Fibroblast of skin of left biceps (primary cell): Measurements from ENCODE around the gene RGR.

Experiments
- DNase-seq, 2 experiments: peaks; one replicate each; pipeline ENCODE4 v3.0.0-alpha.2; 2013; ENCODE audit warnings: low read depth in 2 of 2

The RGR gene

GRCh38 chr10:84244651-84245270 is at the start of gene RGR:
Gene RGR, plus strand, starts transcription at chr10:84245053. Its CDS starts 38 bp downstream, at chr10:84245091.
- no peak for DNase-seq

GRCh38 chr10:84196083-84196482 is 48.8 kb upstream of the RGR start:
- DNase-seq: no peak

GRCh38 chr10:84196941-84197340 is 47.9 kb upstream of the RGR start:
- DNase-seq: no peak

- DNase-seq: no peak
These were observed 47.2 kb upstream of the RGR start for GRCh38 chr10:84197643-84198042.

GRCh38 chr10:84198206-84198915 is 46.5 kb upstream of the RGR start:
- DNase-seq: no peak

GRCh38 chr10:84200537-84201243 is 44.2 kb upstream of the RGR start:
- DNase-seq: no peak

GRCh38 chr10:84201244-84201606 is 43.6 kb upstream of the RGR start:
- no peak for DNase-seq

- no peak for DNase-seq
These were observed 43.2 kb upstream of the RGR start for GRCh38 chr10:84201682-84202081.

- DNase-seq: no peak
These were observed 42.5 kb upstream of the RGR start for GRCh38 chr10:84202349-84202748.

GRCh38 chr10:84204122-84204521 is 40.7 kb upstream of the RGR start:
- DNase-seq: no peak

- no peak for DNase-seq
These were observed 40.2 kb upstream of the RGR start for GRCh38 chr10:84204610-84205009.

- DNase-seq: no peak
These were observed 39.6 kb upstream of the RGR start for GRCh38 chr10:84205049-84205852.

- DNase-seq: no peak
These were observed 38.9 kb upstream of the RGR start for GRCh38 chr10:84205853-84206525.

GRCh38 chr10:84208023-84208422 is 36.8 kb upstream of the RGR start:
- DNase-seq: no peak

- DNase-seq: no peak
These were observed 33.3 kb upstream of the RGR start for GRCh38 chr10:84211566-84211965.

- no peak for DNase-seq
These were observed 32.8 kb upstream of the RGR start for GRCh38 chr10:84212014-84212413.

GRCh38 chr10:84213076-84213475 is 31.8 kb upstream of the RGR start:
- DNase-seq: no peak

- DNase-seq: no peak
These were observed 30.7 kb upstream of the RGR start for GRCh38 chr10:84214046-84214572.

GRCh38 chr10:84214612-84215235 is 30.1 kb upstream of the RGR start:
- no peak for DNase-seq

- DNase-seq: no peak
These were observed 28.0 kb upstream of the RGR start for GRCh38 chr10:84216834-84217233.

- DNase-seq: no peak
These were observed 27.1 kb upstream of the RGR start for GRCh38 chr10:84217746-84218145.
